Calu3 (cell line): ENCODE results near the gene PAK5. TPM values are rescaled to one million over a fixed set of nuclear protein-coding genes. Genes with fewer than 3 reads are reported as not detected.

Experiments used
- BruUV-seq: library from RNA; stranded (reverse); fragments of 400-500 nt; replicated peaks from 2 replicates; lab custom pipeline; 2021; lab: Mats Ljungman, UMichigan
- CTCF ChIA-PET: fragments of 300-600 bp; sonication (Branson Sonifier 250); formaldehyde crosslinking; loops from one replicate; lab custom pipeline; 2022; ENCODE audit warnings: antibody characterized with exemption; lab: Charles Lee
- DNase-seq: peaks from one replicate; pipeline ENCODE4 v3.0.0; 2022
- H3K27ac Mint-ChIP-seq: one replicate; pipeline ENCODE4 v1.8.0; 2022; ENCODE audit warnings: mixed read lengths; ENCODE audit not compliant: unreplicated experiment
- H3K27me3 Mint-ChIP-seq: one replicate; pipeline ENCODE4 v1.8.0; 2022; ENCODE audit warnings: mixed read lengths; ENCODE audit not compliant: unreplicated experiment
- H3K36me3 Mint-ChIP-seq: one replicate; pipeline ENCODE4 v1.8.0; 2022; ENCODE audit warnings: mild to moderate bottlenecking, moderate library complexity, mixed read lengths; ENCODE audit not compliant: insufficient read depth, unreplicated experiment
- H3K4me1 Mint-ChIP-seq: one replicate; pipeline ENCODE4 v1.8.0; 2022; ENCODE audit warnings: mild to moderate bottlenecking, low read depth, mixed read lengths; ENCODE audit not compliant: unreplicated experiment
- H3K4me3 Mint-ChIP-seq: one replicate; pipeline ENCODE4 v1.8.0; 2022; ENCODE audit warnings: mild to moderate bottlenecking, low read depth, moderate library complexity, mixed read lengths; ENCODE audit not compliant: unreplicated experiment
- H3K9me3 Mint-ChIP-seq: one replicate; pipeline ENCODE4 v1.8.0; 2022; ENCODE audit warnings: low read depth, mixed read lengths; ENCODE audit not compliant: unreplicated experiment
- CTCF ChIP-seq: fragments of 200-600 bp; IDR thresholded peaks from one replicate; pipeline ENCODE4 v1.8.0; 2022; ENCODE audit warnings: antibody characterized with exemption; ENCODE audit not compliant: unreplicated experiment
- intact Hi-C: fragments of 100-400 bp; cut with micrococcal nuclease; formaldehyde crosslinking; loops from one replicate; pipeline ENCODE4 v1.10.0; 2022; ENCODE audit not compliant: unreplicated experiment
- total RNA-seq: library from RNA; stranded (reverse); gene quantifications from 2 replicates; pipeline ENCODE4 v1.2.3, GENCODE V29; 2022

The PAK5 gene
- total RNA-seq, 1 experiment from 2014 or later, result not detected

GRCh38 chr20:9831032-9831431, 7.8 kb downstream of the PAK5 start:
- no peaks in the 10 kb centered on the region for H3K4me1 Mint-ChIP-seq
- intact Hi-C loops, result no loop called here
- no peaks in the 10 kb centered on the region for H3K36me3 Mint-ChIP-seq
- no peak for TF ChIP-seq CTCF
- H3K27me3 Mint-ChIP-seq, result peaks cover 16% of the 10 kb centered on the region
- BruUV-seq, result no TSS peak
- H3K9me3 Mint-ChIP-seq, result no peaks in the 10 kb centered on the region
- H3K27ac Mint-ChIP-seq, result no peak overlapping the region
- no peak overlapping the region for H3K4me3 Mint-ChIP-seq
- CTCF ChIA-PET, result no interaction called here
- no peak for DNase-seq

GRCh38 chr20:9829835-9830234, 9.0 kb downstream of the PAK5 start:
- H3K27me3 Mint-ChIP-seq, result peaks cover 4% of the 10 kb centered on the region
- no peak for TF ChIP-seq CTCF
- BruUV-seq, result no TSS peak
- no peak overlapping the region for H3K27ac Mint-ChIP-seq
- H3K4me1 Mint-ChIP-seq, result no peaks in the 10 kb centered on the region
- CTCF ChIA-PET, result no interaction called here
- DNase-seq, result no peak
- intact Hi-C loops, result no loop called here
- no peaks in the 10 kb centered on the region for H3K9me3 Mint-ChIP-seq
- no peaks in the 10 kb centered on the region for H3K36me3 Mint-ChIP-seq
- H3K4me3 Mint-ChIP-seq, result no peak overlapping the region

GRCh38 chr20:9817654-9818053, 21.2 kb downstream of the PAK5 start:
- Mint-ChIP-seq H3K4me3 (no peak overlapping the region), H3K27me3 (peaks cover 38% of the 10 kb centered on the region), H3K36me3 (no peaks in the 10 kb centered on the region), H3K27ac (no peak overlapping the region), H3K9me3 (no peaks in the 10 kb centered on the region), H3K4me1 (no peaks in the 10 kb centered on the region)
- no peak for TF ChIP-seq CTCF
- BruUV-seq, result no TSS peak
- intact Hi-C loops, result no loop called here
- CTCF ChIA-PET, result no interaction called here
- DNase-seq, result no peak

GRCh38 chr20:9815632-9816031, 23.2 kb downstream of the PAK5 start:
- H3K4me3 Mint-ChIP-seq, result no peak overlapping the region
- BruUV-seq, result no TSS peak
- CTCF ChIA-PET, result no interaction called here
- H3K36me3 Mint-ChIP-seq, result no peaks in the 10 kb centered on the region
- TF ChIP-seq CTCF, result no peak
- no peak for DNase-seq
- intact Hi-C loops, result no loop called here
- H3K27ac Mint-ChIP-seq, result no peak overlapping the region
- H3K9me3 Mint-ChIP-seq, result no peaks in the 10 kb centered on the region
- no peaks in the 10 kb centered on the region for H3K4me1 Mint-ChIP-seq
- H3K27me3 Mint-ChIP-seq, result peaks cover 24% of the 10 kb centered on the region

GRCh38 chr20:9810738-9811137, 28.1 kb downstream of the PAK5 start:
- no peaks in the 10 kb centered on the region for H3K4me1 Mint-ChIP-seq
- H3K9me3 Mint-ChIP-seq, result no peaks in the 10 kb centered on the region
- intact Hi-C loops, result no loop called here
- BruUV-seq, result no TSS peak
- peaks cover 38% of the 10 kb centered on the region for H3K27me3 Mint-ChIP-seq
- H3K27ac Mint-ChIP-seq, result no peak overlapping the region
- CTCF ChIA-PET, result interaction anchor here (0.6 kb wide), 1 partner anchor 192 kb away, joined by 3 read pairs; no protein-coding TSS in a partner anchor
- H3K36me3 Mint-ChIP-seq, result no peaks in the 10 kb centered on the region
- DNase-seq, result no peak
- no peak for TF ChIP-seq CTCF
- H3K4me3 Mint-ChIP-seq, result no peak overlapping the region
